Peyer's patch (tissue), 4 donors: Measurements from ENCODE around the gene MCRIP2. TPM values are rescaled to one million over a fixed set of nuclear protein-coding genes. Genes with fewer than 3 reads are reported as not detected.

Experiments
- DNase-seq, 3 donors: peaks; one replicate each; pipeline ENCODE4 v3.0.0-alpha.2; 2017 to 2019
- H3K27ac ChIP-seq, 4 donors: fragments of 200-600 bp; sonication (generic); one replicate each; pipeline ENCODE4 v1.5.1; 2016 to 2019
- H3K27me3 ChIP-seq, 2 donors: fragments of 200-600 bp; sonication (generic); one replicate each; pipeline ENCODE4 v1.5.1; 2019
- H3K36me3 ChIP-seq, 3 donors: fragments of 200-600 bp; sonication (generic); one replicate each; pipeline ENCODE4 v1.5.1; 2016 to 2019
- H3K4me1 ChIP-seq, 4 donors: fragments of 200-600 bp; sonication (generic); one replicate each; pipeline ENCODE4 v1.5.1; 2016 to 2019
- H3K4me3 ChIP-seq, 4 donors: fragments of 200-600 bp; sonication (generic); 1 replicate in 3 of 4; 2 replicates in 1 of 4; pipeline ENCODE4 v1.5.1; 2016 to 2019; ENCODE audit warnings: mild to moderate bottlenecking in 1 of 4
- H3K9me3 ChIP-seq, 4 donors: fragments of 200-600 bp; sonication (generic); one replicate each; pipeline ENCODE4 v1.5.1; 2016 to 2019; ENCODE audit warnings: mild to moderate bottlenecking in 1 of 4
- CTCF ChIP-seq, 6 experiments: fragments of 450-650 bp in 4 of 6; fragments of 200-600 bp in 2 of 6; sonication (generic) in 1 of 6; IDR thresholded peaks; one replicate each; pipeline ENCODE4 v1.5.1; 2017 to 2019; ENCODE audit warnings: antibody characterized with exemption in 6 of 6, mild to moderate bottlenecking in 3 of 6, moderate library complexity in 1 of 6
- POLR2A ChIP-seq, 2 donors: fragments of 450-650 bp; IDR thresholded peaks; one replicate each; pipeline ENCODE4 v1.5.1; 2017; ENCODE audit warnings: antibody characterized with exemption in 2 of 2, mild to moderate bottlenecking in 2 of 2, moderate library complexity in 2 of 2
- total RNA-seq, 4 donors: library from RNA; depleted of rRNA; stranded (reverse); fragments of >200 nt; gene quantifications; one replicate each; pipeline ENCODE4 v1.1.0, GENCODE V29; 2016

MCRIP2 gene
- total RNA-seq, 4 donors from 2014 or later, result 114 to 260 (median 222) TPM

- peaks cover 0 to 14% (median 6%) of the 10 kb centered on the region in 4 donors for H3K4me1 ChIP-seq
- H3K27me3 ChIP-seq, result no peaks in the 10 kb centered on the region
- peak overlapping the region in 3 of 4 donors; percentile 28 to 76 (median 64) for H3K27ac ChIP-seq
- DNase-seq, result peak in 1 of 3 donors; percentile 59
- H3K9me3 ChIP-seq, result no peaks in the 10 kb centered on the region
- no peak for TF ChIP-seq POLR2A (IDR thresholded peaks at IDR 0.05)
- TF ChIP-seq CTCF (IDR thresholded peaks at IDR 0.05), result peak in 2 of 6 experiments; percentile 11 to 24
- H3K4me3 ChIP-seq, result peak overlapping the region in 2 of 4 donors; percentile 27 to 40
- H3K36me3 ChIP-seq, result peaks cover 0 to 11% (median 0%) of the 10 kb centered on the region in 3 donors
Observed at GRCh38 chr16:661184-661821, 19.7 kb downstream of the MCRIP2 start.

- Histone ChIP-seq H3K27me3 (no peaks in the 10 kb centered on the region), H3K36me3 (peaks cover 0 to 11% (median 0%) of the 10 kb centered on the region in 3 donors), H3K27ac (no peak overlapping the region), H3K4me1 (peaks cover 0 to 14% (median 6%) of the 10 kb centered on the region in 4 donors), H3K4me3 (no peak overlapping the region), H3K9me3 (no peaks in the 10 kb centered on the region)
- DNase-seq, result no peak
- TF ChIP-seq POLR2A (IDR thresholded peaks at IDR 0.05), result no peak
- no peak for TF ChIP-seq CTCF (IDR thresholded peaks at IDR 0.05)
Observed at GRCh38 chr16:662095-662494, 20.5 kb downstream of the MCRIP2 start.

- no peak overlapping the region for H3K4me3 ChIP-seq
- TF ChIP-seq POLR2A (IDR thresholded peaks at IDR 0.05) (no peak), CTCF (IDR thresholded peaks at IDR 0.05) (no peak)
- no peak overlapping the region for H3K27ac ChIP-seq
- no peak for DNase-seq
- H3K9me3 ChIP-seq, result no peaks in the 10 kb centered on the region
- H3K27me3 ChIP-seq, result no peaks in the 10 kb centered on the region
- H3K36me3 ChIP-seq, result peaks cover 0 to 8% (median 0%) of the 10 kb centered on the region in 3 donors
- peaks cover 0 to 18% (median 10%) of the 10 kb centered on the region in 4 donors for H3K4me1 ChIP-seq
Observed at GRCh38 chr16:662597-662996, 21.0 kb downstream of the MCRIP2 start.

- peaks cover 0 to 23% (median 0%) of the 10 kb centered on the region in 3 donors for H3K36me3 ChIP-seq
- H3K4me3 ChIP-seq, result no peak overlapping the region
- no peak for DNase-seq
- H3K27ac ChIP-seq, result no peak overlapping the region
- TF ChIP-seq POLR2A (IDR thresholded peaks at IDR 0.05) (no peak), CTCF (IDR thresholded peaks at IDR 0.05) (no peak)
- H3K27me3 ChIP-seq, result no peaks in the 10 kb centered on the region
- H3K4me1 ChIP-seq, result peaks cover 3 to 18% (median 9%) of the 10 kb centered on the region in 4 donors
- no peaks in the 10 kb centered on the region for H3K9me3 ChIP-seq
Observed at GRCh38 chr16:666572-666971, 24.9 kb downstream of the MCRIP2 start.

GRCh38 chr16:667113-667779 is 25.6 kb downstream of the MCRIP2 start:
- DNase-seq, result no peak
- Histone ChIP-seq H3K36me3 (peaks cover 0 to 30% (median 0%) of the 10 kb centered on the region in 3 donors), H3K4me1 (peaks cover 3 to 18% (median 9%) of the 10 kb centered on the region in 4 donors), H3K27ac (peak overlapping the region; percentile 83 to 93 (median 86)), H3K4me3 (peak overlapping the region in 2 of 4 donors; percentile 82 to 94), H3K27me3 (no peaks in the 10 kb centered on the region), H3K9me3 (no peaks in the 10 kb centered on the region)
- TF ChIP-seq POLR2A (IDR thresholded peaks at IDR 0.05) (no peak), CTCF (IDR thresholded peaks at IDR 0.05) (no peak)
